ENCODE measurements around the gene XXYLT1.
"Not testable (repeated sequence)": the region's sequence is repeated elsewhere in the genome, so short reads cannot be mapped to it uniquely, and the experiment has no call there.

The XXYLT1 gene

GRCh38 chr3:195096484-195097330 is 174.3 kb downstream of the XXYLT1 start:
- H3K9me3 ChIP-seq (replicated peaks; ENCODE audit: low read length): no peaks in the 10 kb centered on the region
- no peak overlapping the region for H3K4me2 ChIP-seq (ENCODE audit: low read length)
- no peak overlapping the region for H3K9ac ChIP-seq (ENCODE audit: low read depth, low read length)
- H3K4me3 ChIP-seq (ENCODE audit: low read length): no peak overlapping the region
- H3K4me1 ChIP-seq (ENCODE audit: control insufficient read depth, insufficient read depth, low read length): peaks cover 13% of the 10 kb centered on the region
- no peaks in the 10 kb centered on the region for H3K27me3 ChIP-seq (ENCODE audit: control insufficient read depth, insufficient read depth, low read length)
- H3K36me3 ChIP-seq (ENCODE audit: insufficient read depth, low read length): no peaks in the 10 kb centered on the region

GRCh38 chr3:195096053-195096452 is 174.9 kb downstream of the XXYLT1 start:
- H3K36me3 ChIP-seq (ENCODE audit: insufficient read depth, low read length): no peaks in the 10 kb centered on the region
- H3K4me1 ChIP-seq (ENCODE audit: control insufficient read depth, insufficient read depth, low read length): peaks cover 7% of the 10 kb centered on the region
- no peaks in the 10 kb centered on the region for H3K27me3 ChIP-seq (ENCODE audit: control insufficient read depth, insufficient read depth, low read length)
- H3K9me3 ChIP-seq (replicated peaks; ENCODE audit: low read length): no peaks in the 10 kb centered on the region
- no peak overlapping the region for H3K9ac ChIP-seq (ENCODE audit: low read depth, low read length)
- no peak overlapping the region for H3K4me3 ChIP-seq (ENCODE audit: low read length)
- H3K4me2 ChIP-seq (ENCODE audit: low read length): no peak overlapping the region

- Histone ChIP-seq H3K27me3 (ENCODE audit: control insufficient read depth, insufficient read depth, low read length) (no peaks in the 10 kb centered on the region), H3K4me2 (ENCODE audit: low read length) (no peak overlapping the region), H3K36me3 (ENCODE audit: insufficient read depth, low read length) (no peaks in the 10 kb centered on the region), H3K9ac (ENCODE audit: low read depth, low read length) (no peak overlapping the region), H3K9me3 (replicated peaks; ENCODE audit: low read length) (no peaks in the 10 kb centered on the region), H3K4me3 (ENCODE audit: low read length) (no peak overlapping the region), H3K4me1 (ENCODE audit: control insufficient read depth, insufficient read depth, low read length) (peaks cover 3% of the 10 kb centered on the region)
Measured at GRCh38 chr3:195095704-195096036, 175.3 kb downstream of the XXYLT1 start.

- Histone ChIP-seq H3K9ac (ENCODE audit: low read depth, low read length) (no peak overlapping the region), H3K36me3 (ENCODE audit: insufficient read depth, low read length) (no peaks in the 10 kb centered on the region)
Measured at GRCh38 chr3:195095035-195095703, 175.8 kb downstream of the XXYLT1 start.

GRCh38 chr3:195094191-195094921 is 176.6 kb downstream of the XXYLT1 start:
- no peak overlapping the region for H3K4me2 ChIP-seq (ENCODE audit: low read length)
- H3K4me3 ChIP-seq (ENCODE audit: low read length): no peak overlapping the region
- H3K9ac ChIP-seq (ENCODE audit: low read depth, low read length): no peak overlapping the region
- no peaks in the 10 kb centered on the region for H3K36me3 ChIP-seq (ENCODE audit: insufficient read depth, low read length)
- no peaks in the 10 kb centered on the region for H3K27me3 ChIP-seq (ENCODE audit: control insufficient read depth, insufficient read depth, low read length)
- H3K4me1 ChIP-seq (ENCODE audit: control insufficient read depth, insufficient read depth, low read length): no peaks in the 10 kb centered on the region
- H3K9me3 ChIP-seq (replicated peaks; ENCODE audit: low read length): no peaks in the 10 kb centered on the region

More at GRCh38 chr3:195095035-195095703, 175.8 kb downstream of the XXYLT1 start:
- Histone ChIP-seq H3K4me3 (ENCODE audit: low read length) (no peak overlapping the region), H3K9me3 (replicated peaks; ENCODE audit: low read length) (no peaks in the 10 kb centered on the region), H3K4me2 (ENCODE audit: low read length) (no peak overlapping the region), H3K4me1 (ENCODE audit: control insufficient read depth, insufficient read depth, low read length) (no peaks in the 10 kb centered on the region), H3K27me3 (ENCODE audit: control insufficient read depth, insufficient read depth, low read length) (no peaks in the 10 kb centered on the region)

GRCh38 chr3:195093731-195094130 is 177.2 kb downstream of the XXYLT1 start:
- H3K4me3 ChIP-seq (ENCODE audit: low read length): no peak overlapping the region
- no peak overlapping the region for H3K9ac ChIP-seq (ENCODE audit: low read depth, low read length)

GRCh38 chr3:195087840-195088601 is 182.9 kb downstream of the XXYLT1 start:
- not testable (repeated sequence) for H3K4me1 ChIP-seq (ENCODE audit: control insufficient read depth, insufficient read depth, low read length); H3K4me3 ChIP-seq (ENCODE audit: low read length); H3K36me3 ChIP-seq (ENCODE audit: insufficient read depth, low read length); H3K4me2 ChIP-seq (ENCODE audit: low read length); H3K9me3 ChIP-seq (replicated peaks; ENCODE audit: low read length); H3K27me3 ChIP-seq (ENCODE audit: control insufficient read depth, insufficient read depth, low read length); H3K9ac ChIP-seq (ENCODE audit: low read depth, low read length)

More at GRCh38 chr3:195093731-195094130, 177.2 kb downstream of the XXYLT1 start:
- Histone ChIP-seq H3K27me3 (ENCODE audit: control insufficient read depth, insufficient read depth, low read length) (no peaks in the 10 kb centered on the region), H3K36me3 (ENCODE audit: insufficient read depth, low read length) (no peaks in the 10 kb centered on the region), H3K9me3 (replicated peaks; ENCODE audit: low read length) (no peaks in the 10 kb centered on the region), H3K4me2 (ENCODE audit: low read length) (no peak overlapping the region), H3K4me1 (ENCODE audit: control insufficient read depth, insufficient read depth, low read length) (no peaks in the 10 kb centered on the region)

- no peaks in the 10 kb centered on the region for H3K4me1 ChIP-seq (ENCODE audit: control insufficient read depth, insufficient read depth, low read length)
- H3K9me3 ChIP-seq (replicated peaks; ENCODE audit: low read length): no peaks in the 10 kb centered on the region
- no peak overlapping the region for H3K4me3 ChIP-seq (ENCODE audit: low read length)
- no peak overlapping the region for H3K9ac ChIP-seq (ENCODE audit: low read depth, low read length)
- no peak overlapping the region for H3K4me2 ChIP-seq (ENCODE audit: low read length)
- H3K36me3 ChIP-seq (ENCODE audit: insufficient read depth, low read length): no peaks in the 10 kb centered on the region
- H3K27me3 ChIP-seq (ENCODE audit: control insufficient read depth, insufficient read depth, low read length): no peaks in the 10 kb centered on the region
Measured at GRCh38 chr3:195087328-195087727, 183.6 kb downstream of the XXYLT1 start.

GRCh38 chr3:195086885-195087284 is 184.1 kb downstream of the XXYLT1 start:
- no peaks in the 10 kb centered on the region for H3K27me3 ChIP-seq (ENCODE audit: control insufficient read depth, insufficient read depth, low read length)
- H3K4me3 ChIP-seq (ENCODE audit: low read length): no peak overlapping the region
- no peak overlapping the region for H3K9ac ChIP-seq (ENCODE audit: low read depth, low read length)
- no peaks in the 10 kb centered on the region for H3K9me3 ChIP-seq (replicated peaks; ENCODE audit: low read length)
- no peaks in the 10 kb centered on the region for H3K36me3 ChIP-seq (ENCODE audit: insufficient read depth, low read length)
- H3K4me1 ChIP-seq (ENCODE audit: control insufficient read depth, insufficient read depth, low read length): no peaks in the 10 kb centered on the region
- no peak overlapping the region for H3K4me2 ChIP-seq (ENCODE audit: low read length)

- Histone ChIP-seq H3K36me3 (ENCODE audit: insufficient read depth, low read length) (no peaks in the 10 kb centered on the region), H3K9me3 (replicated peaks; ENCODE audit: low read length) (no peaks in the 10 kb centered on the region), H3K4me2 (ENCODE audit: low read length) (no peak overlapping the region), H3K4me3 (ENCODE audit: low read length) (no peak overlapping the region), H3K4me1 (ENCODE audit: control insufficient read depth, insufficient read depth, low read length) (no peaks in the 10 kb centered on the region), H3K27me3 (ENCODE audit: control insufficient read depth, insufficient read depth, low read length) (no peaks in the 10 kb centered on the region), H3K9ac (ENCODE audit: low read depth, low read length) (no peak overlapping the region)
Measured at GRCh38 chr3:195086341-195086740, 184.6 kb downstream of the XXYLT1 start.

Data from skeletal muscle satellite cell (primary cell).